HL-60 (cell line): ENCODE measurements around the gene RPL6.
A peak's percentile ranks its signal among the peaks of the same experiment; 100 is the strongest.

Experiments
- DNase-seq, 2 experiments: peaks; one replicate each; pipeline ENCODE4 v3.0.0-alpha.2; 2010 to 2020; ENCODE audit warnings: low read depth in 1 of 2, low spot score in 1 of 2
- H3K27ac ChIP-seq: fragments of 250-450 bp; sonication (Bioruptor Pico); replicated peaks from 2 replicates; pipeline ENCODE4 v1.5.1; 2020; ENCODE audit warnings: mild to moderate bottlenecking, moderate library complexity
- H3K27me3 ChIP-seq: fragments of 250-450 bp; sonication (Bioruptor Pico); 2 replicates; pipeline ENCODE4 v1.5.1; 2021; ENCODE audit warnings: mild to moderate bottlenecking, moderate library complexity; ENCODE audit not compliant: insufficient read depth, poor library complexity, severe bottlenecking
- H3K4me3 ChIP-seq: replicated peaks from 2 replicates; pipeline ENCODE4 v1.5.1; 2011; ENCODE audit warnings: mild to moderate bottlenecking, control low read depth, low read length; ENCODE audit not compliant: insufficient read depth
- CTCF ChIP-seq: IDR thresholded peaks from one replicate; pipeline ENCODE4 v1.5.1; 2011; ENCODE audit warnings: low read length, control low read depth, inconsistent platforms; ENCODE audit not compliant: insufficient read depth
- GABPA ChIP-seq: IDR thresholded peaks from 2 replicates; pipeline ENCODE4 v1.6.1; 2012; ENCODE audit warnings: low read depth
- POLR2AphosphoS5 ChIP-seq: IDR thresholded peaks from 2 replicates; pipeline ENCODE4 v1.6.1; 2012; ENCODE audit warnings: low read depth
- REST ChIP-seq: IDR thresholded peaks from 2 replicates; pipeline ENCODE4 v1.6.1; 2012; ENCODE audit warnings: low read depth; ENCODE audit not compliant: insufficient replicate concordance
- SPI1 ChIP-seq: IDR thresholded peaks from 2 replicates; pipeline ENCODE4 v1.6.1; 2012; ENCODE audit warnings: low read depth, mild to moderate bottlenecking, borderline replicate concordance

RPL6 gene

GRCh38 chr12:112381406-112381882, 28.0 kb downstream of the RPL6 start:
- Histone ChIP-seq H3K4me3 (peak overlapping the region; percentile 83), H3K27ac (peak overlapping the region; percentile 17; the same call in 1 of the 2 replicates), H3K27me3 (no peaks in the 10 kb centered on the region)
- DNase-seq: peak in 1 of 2 experiments; percentile 26
- no peak for TF ChIP-seq GABPA
- TF ChIP-seq REST: no peak
- TF ChIP-seq SPI1: no peak
- TF ChIP-seq CTCF: no peak
- TF ChIP-seq POLR2AphosphoS5: no peak

- Histone ChIP-seq H3K4me3 (peak overlapping the region; percentile 83), H3K27me3 (no peaks in the 10 kb centered on the region), H3K27ac (peak overlapping the region; percentile 17; the same call in 1 of the 2 replicates)
- TF ChIP-seq CTCF (no peak), SPI1 (no peak), POLR2AphosphoS5 (no peak), GABPA (no peak), REST (no peak)
- no peak for DNase-seq
Measured at GRCh38 chr12:112380663-112381405, 28.6 kb downstream of the RPL6 start.

GRCh38 chr12:112375105-112375504, 34.3 kb downstream of the RPL6 start:
- TF ChIP-seq REST (no peak), POLR2AphosphoS5 (no peak), SPI1 (no peak), CTCF (no peak), GABPA (no peak)
- DNase-seq: no peak
- H3K27ac ChIP-seq: no peak overlapping the region
- H3K27me3 ChIP-seq: no peaks in the 10 kb centered on the region
- no peak overlapping the region for H3K4me3 ChIP-seq
